Measurements from ENCODE around the gene DHRS7C.

- TF ChIP-seq TAF1 (IDR thresholded peaks at IDR 0.05; ENCODE audit: low read depth): no peak
- TF ChIP-seq CTCF (IDR thresholded peaks at IDR 0.05; ENCODE audit: poor library complexity, severe bottlenecking): no peak
- no peak for TF ChIP-seq SMC3 (conservative IDR thresholded peaks at IDR 0.05; ENCODE audit: poor library complexity)
- TF ChIP-seq REST (IDR thresholded peaks at IDR 0.05; ENCODE audit: borderline replicate concordance): no peak
These were observed 31.1 kb downstream of the DHRS7C start for GRCh38 chr17:9760266-9760665.
